ENCODE data around the gene GMCL1. TPM values are rescaled to one million over a fixed set of nuclear protein-coding genes. Genes with fewer than 3 reads are reported as not detected.
"Not testable (repeated sequence)": the region's sequence is repeated elsewhere in the genome, so short reads cannot be mapped to it uniquely, and the experiment has no call there.

GMCL1 gene
- total RNA-seq: 9.7 and 13.6 TPM in 2 replicates
- 6.4 TPM for polyA plus RNA-seq (2012)

GRCh38 chr2:69829256-69830044 lies at the start of gene GMCL1:
Gene GMCL1 (plus strand): TSS chr2:69829660. CDS start chr2:69829893, 233 bp downstream.
- peak; percentile 96 for DNase-seq (ENCODE audit: low read depth)

- DNase-seq (ENCODE audit: low read depth): no peak
Measured at GRCh38 chr2:69780921-69781320, 48.5 kb upstream of the GMCL1 start.

GRCh38 chr2:69781321-69782248 lies 47.9 kb upstream of the GMCL1 start:
- no peak for DNase-seq (ENCODE audit: low read depth)

- no peak for DNase-seq (ENCODE audit: low read depth)
Measured at GRCh38 chr2:69784228-69784627, 45.2 kb upstream of the GMCL1 start.

GRCh38 chr2:69785358-69785757 lies 44.1 kb upstream of the GMCL1 start:
- no peak for DNase-seq (ENCODE audit: low read depth)

- no peak for DNase-seq (ENCODE audit: low read depth)
Measured at GRCh38 chr2:69786052-69786560, 43.4 kb upstream of the GMCL1 start.

GRCh38 chr2:69789175-69789721 lies 40.2 kb upstream of the GMCL1 start:
- DNase-seq (ENCODE audit: low read depth): peak; percentile 86

GRCh38 chr2:69789772-69790600 lies 39.5 kb upstream of the GMCL1 start:
- peak; percentile 56 for DNase-seq (ENCODE audit: low read depth)

GRCh38 chr2:69790601-69790959 lies 38.9 kb upstream of the GMCL1 start:
- DNase-seq (ENCODE audit: low read depth): no peak

- DNase-seq (ENCODE audit: low read depth): peak; percentile 39
Measured at GRCh38 chr2:69791045-69791444, 38.4 kb upstream of the GMCL1 start.

GRCh38 chr2:69796174-69796573 lies 33.3 kb upstream of the GMCL1 start:
- no peak for DNase-seq (ENCODE audit: low read depth)

- DNase-seq (ENCODE audit: low read depth): no peak
Measured at GRCh38 chr2:69797235-69797634, 32.2 kb upstream of the GMCL1 start.

GRCh38 chr2:69797836-69798289 lies 31.6 kb upstream of the GMCL1 start:
- DNase-seq (ENCODE audit: low read depth): no peak

GRCh38 chr2:69798290-69798908 lies 31.1 kb upstream of the GMCL1 start:
- peak; percentile 56 for DNase-seq (ENCODE audit: low read depth)

GRCh38 chr2:69798909-69799526 lies 30.4 kb upstream of the GMCL1 start:
- no peak for DNase-seq (ENCODE audit: low read depth)

GRCh38 chr2:69801745-69802290 lies 27.6 kb upstream of the GMCL1 start:
- no peak for DNase-seq (ENCODE audit: low read depth)

- not testable (repeated sequence) for DNase-seq (ENCODE audit: low read depth)
Measured at GRCh38 chr2:69802781-69803367, 26.6 kb upstream of the GMCL1 start.

GRCh38 chr2:69804416-69804815 lies 25.0 kb upstream of the GMCL1 start:
- no peak for DNase-seq (ENCODE audit: low read depth)

GRCh38 chr2:69805887-69806286 lies 23.6 kb upstream of the GMCL1 start:
- DNase-seq (ENCODE audit: low read depth): no peak

Data from myocyte (in vitro differentiated cells).